Endometrium (tissue), 2 donors: ENCODE results near the gene GRM5.

Source experiments
- FAIRE-seq: peaks from 2 replicates; lab custom pipeline; 2012; peaks lifted over from hg19 to GRCh38; lab: Jason Lieb, UNC
- donor health status: control.
- donor health status: control.

GRM5 gene

DNA sequence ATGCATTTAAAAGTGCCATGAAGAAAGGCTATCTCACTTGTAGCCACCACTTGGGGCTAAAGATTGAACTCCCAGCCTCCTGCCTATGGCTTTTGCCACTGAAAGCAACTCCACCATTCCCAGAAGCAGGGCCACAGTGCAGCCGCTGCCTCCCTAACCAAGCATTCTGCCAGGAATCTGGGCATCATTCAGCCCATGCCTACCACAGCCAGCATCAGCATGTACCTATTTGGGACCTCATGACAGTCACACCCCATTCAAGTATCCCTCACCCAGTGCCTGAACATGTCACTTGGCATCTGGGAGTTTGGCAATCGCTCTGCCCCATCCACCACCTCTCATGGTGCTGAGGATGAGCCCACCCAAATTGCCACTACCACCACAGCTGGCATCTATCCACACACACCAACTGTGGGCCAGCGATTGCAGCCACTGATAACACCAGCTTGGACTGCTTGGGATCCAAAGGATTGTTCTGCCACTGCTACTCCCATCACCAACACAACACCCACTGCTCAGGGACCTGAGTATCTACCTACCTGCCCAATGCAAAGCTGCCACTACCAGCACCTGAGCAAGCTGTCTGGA, 234.4 kb downstream of the GRM5 start:
- no peak for FAIRE-seq

DNA sequence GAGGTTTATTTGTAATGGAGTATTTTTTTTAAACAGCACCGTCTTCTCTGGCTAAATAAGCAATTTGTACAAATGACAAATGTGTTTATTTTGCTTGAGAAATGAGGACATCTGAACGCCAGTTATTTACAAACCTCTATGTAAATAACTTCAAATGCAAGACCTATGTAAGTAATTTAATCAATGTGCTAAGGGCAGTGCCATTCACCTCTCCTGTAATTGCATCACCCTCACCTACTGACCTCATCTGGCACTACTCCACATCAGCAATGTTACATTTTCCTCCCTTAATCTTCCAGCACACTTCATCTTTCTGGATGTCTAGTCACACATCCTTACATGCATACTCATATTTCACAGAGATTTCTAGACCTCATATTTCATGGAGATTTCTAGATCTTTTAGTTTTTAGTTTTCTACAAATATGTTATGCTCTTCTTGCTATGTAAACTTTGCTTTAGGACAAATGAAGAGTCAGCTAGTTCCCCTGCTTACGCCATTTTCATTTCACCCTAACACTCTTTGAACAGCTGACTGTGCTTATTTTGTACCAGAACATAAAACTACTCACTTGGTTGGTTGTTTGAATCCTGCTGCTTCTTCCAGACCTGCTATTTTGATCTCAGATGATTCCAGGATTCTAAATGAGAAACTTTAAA, 238.6 kb downstream of the GRM5 start:
- FAIRE-seq = no peak

DNA sequence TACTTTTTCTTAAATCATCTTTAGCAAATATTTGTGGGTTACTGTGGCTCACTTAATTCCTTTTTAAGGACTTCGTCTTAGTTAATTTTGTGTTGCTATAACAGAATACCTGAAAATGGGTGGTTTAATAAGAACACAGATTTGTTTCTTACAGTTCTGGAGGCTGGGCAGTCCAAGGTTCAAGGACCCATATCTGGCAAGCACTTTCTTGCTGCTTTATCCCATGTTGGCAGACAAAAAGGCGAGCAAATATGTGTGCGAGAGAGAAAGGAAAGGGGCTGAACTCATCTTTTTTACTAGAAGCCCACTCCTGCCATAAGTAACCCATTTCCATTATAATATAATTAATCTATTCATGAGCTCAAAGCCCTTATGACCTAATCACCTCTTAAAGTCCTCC, 246.2 kb downstream of the GRM5 start:
- FAIRE-seq = no peak

DNA sequence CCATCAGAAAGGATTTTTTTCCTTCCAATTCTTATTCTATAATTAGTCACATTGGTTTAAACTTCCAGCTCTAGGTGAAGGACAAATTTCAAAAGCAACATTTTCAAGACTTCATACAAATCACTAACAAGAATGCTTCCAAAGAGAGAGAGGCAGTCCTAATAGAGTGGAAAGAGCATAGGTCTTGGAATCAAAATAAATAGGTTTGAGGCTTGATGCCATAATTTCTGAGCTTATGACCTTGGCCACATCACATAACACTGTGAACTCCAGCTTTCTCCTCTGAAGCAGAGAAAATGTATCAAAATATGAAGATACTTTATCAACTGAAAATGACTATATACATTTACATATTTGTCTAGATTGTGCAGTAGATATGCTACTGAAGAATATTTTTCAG, 246.8 kb downstream of the GRM5 start:
- FAIRE-seq = no peak

DNA sequence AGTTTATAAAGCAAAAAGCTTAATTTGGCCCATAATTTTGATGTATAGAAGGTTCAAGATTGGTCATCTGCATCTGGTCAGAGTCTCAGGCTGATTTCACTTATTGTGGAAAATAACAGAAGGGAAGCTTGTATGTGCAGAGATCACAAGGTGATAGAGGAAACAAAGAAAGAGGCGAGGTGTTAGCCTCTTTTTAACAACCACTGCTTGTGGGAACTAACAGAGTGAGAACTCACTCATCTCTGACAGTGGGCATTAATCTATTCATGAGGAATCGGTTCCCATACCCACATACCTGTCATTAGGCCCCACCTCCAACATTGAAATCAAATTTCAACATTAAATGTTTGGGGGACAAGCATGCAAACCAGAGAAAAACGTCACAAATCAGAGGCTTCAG, 250.3 kb downstream of the GRM5 start:
- no peak for FAIRE-seq

DNA sequence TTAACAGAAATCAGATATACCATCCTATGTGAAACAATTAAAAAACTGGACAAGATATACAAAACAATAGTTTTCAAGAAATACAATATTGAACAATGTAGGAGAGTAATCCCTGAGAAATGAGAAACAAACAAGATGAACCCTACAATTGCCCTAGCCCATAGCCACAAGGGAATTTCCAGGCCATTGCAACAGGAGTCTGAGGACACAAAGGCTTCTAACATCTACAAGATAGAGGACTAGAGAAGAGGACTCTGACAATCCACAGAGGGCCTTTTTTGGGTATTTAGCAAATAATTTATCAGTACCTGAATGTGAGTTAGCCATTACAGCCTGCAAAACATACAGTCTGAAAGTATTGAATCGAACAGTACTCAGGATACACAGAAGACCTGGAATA, 251.7 kb downstream of the GRM5 start:
- FAIRE-seq = no peak

DNA sequence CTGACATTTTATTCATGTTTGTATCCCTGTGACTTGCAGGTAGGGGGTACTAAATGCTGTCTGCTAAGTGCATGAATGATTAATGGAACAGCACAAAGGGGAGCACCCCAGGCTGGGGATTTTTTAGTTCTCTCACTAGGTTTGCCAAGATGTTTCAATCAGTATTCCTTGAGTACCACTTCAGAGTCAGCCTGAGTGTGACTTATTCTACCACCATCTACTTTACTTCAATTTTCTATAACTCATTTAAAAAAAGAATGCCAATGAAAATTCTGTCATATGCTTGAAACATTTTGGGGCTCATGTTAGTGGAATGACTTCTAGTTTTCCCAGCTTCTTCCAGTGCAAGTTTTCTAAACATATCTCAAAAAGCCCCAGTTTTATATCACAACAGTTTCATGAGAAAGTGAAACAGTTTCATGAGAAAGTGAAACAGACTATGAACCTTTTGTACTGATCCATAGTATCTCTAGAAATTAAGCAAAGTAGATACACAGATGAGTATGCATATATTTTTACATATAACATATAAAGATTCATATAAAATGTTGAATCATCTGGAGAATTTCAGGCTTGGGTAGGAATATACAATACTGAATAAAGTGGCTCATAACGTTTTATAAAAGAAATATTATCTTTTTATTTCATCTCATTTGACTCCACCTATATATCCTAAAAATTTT, 252.4 kb downstream of the GRM5 start:
- FAIRE-seq = no peak

DNA sequence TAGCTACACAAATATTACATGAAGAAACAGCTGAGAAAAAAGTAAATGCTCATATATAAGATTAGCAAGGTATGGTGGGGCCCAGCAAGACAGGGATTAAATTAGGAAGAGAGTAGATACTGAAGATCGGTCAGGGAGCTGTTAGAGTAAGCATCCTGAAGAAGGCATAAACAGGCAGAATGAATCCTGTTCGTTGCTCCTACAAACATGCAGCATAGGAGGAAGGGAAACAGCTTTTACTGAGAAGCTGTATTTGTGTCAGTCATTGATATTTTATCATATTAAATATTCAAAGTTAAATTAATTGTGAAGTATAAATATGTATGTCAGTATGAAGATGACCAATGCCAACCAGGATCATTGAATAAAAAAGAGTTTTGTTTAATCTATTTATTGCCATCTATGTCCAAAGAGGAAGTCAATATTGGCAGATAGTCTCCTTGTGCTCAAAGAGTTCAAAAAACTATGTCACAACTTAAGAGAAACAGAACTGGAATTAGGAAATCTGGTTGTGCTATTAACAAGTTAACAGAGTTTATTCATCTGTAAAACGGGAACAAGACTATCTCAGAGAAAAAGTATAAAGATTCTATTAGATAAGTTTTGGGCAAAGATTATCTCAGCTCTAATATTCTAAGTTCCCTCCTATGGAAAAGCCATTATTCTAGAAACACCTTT, 255.2 kb downstream of the GRM5 start:
- FAIRE-seq = no peak

DNA sequence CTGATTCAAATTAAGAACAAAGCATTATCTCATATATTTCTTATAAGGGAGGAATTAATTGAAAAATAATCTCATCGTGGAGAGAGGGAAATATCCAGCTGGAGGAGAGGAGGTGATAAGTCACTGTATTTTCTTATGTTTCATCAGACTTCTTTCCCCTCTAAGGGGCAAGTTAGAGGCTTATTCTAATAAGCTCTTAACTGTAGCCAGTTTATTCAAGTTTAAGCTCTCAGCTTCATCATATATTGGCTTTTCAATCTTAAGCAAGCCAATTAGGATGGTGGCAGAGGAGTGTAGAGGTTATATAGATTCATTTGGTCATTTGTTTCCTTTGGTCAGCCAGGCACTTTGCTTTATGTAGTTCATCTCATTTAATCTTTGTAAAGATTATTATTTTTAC, 256.7 kb downstream of the GRM5 start:
- no peak for FAIRE-seq

DNA sequence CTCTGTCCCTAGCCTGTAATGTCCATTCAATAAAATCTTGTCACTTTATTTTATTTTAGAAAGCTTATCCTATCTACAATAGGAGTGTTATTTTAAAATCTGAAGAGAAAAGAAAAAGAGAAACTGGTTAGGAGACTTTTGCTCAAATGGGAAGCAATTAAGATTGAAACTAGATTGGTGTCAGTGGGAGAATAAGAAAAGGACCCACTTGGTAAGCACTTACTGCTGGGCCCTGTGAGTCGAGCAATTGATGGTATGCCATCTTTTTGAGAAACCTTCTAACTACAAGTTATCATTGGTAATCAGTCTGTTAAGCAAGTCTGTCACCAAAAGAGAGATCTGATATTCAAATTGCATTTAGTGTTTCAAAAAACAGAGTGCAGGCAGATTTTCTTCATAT, 258.4 kb downstream of the GRM5 start:
- FAIRE-seq = no peak

DNA sequence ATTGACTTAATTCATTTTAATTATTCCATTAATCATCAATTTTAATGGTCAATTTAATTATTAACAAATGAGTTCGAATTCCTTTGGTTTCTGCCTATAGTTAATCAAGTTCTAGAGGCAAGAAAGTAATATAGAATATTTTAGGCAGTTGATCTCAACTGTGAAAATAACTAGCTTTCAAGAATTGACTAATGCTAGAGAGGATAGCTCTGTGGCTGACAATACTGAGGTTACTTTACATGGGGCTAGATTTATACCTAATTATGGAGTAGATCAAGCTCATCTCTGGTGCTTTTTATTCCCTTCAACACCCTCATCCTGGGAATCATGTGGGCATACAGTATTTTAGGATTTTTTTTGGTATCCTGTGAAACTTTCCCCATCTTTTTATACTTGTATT, 259.4 kb downstream of the GRM5 start:
- FAIRE-seq = no peak

DNA sequence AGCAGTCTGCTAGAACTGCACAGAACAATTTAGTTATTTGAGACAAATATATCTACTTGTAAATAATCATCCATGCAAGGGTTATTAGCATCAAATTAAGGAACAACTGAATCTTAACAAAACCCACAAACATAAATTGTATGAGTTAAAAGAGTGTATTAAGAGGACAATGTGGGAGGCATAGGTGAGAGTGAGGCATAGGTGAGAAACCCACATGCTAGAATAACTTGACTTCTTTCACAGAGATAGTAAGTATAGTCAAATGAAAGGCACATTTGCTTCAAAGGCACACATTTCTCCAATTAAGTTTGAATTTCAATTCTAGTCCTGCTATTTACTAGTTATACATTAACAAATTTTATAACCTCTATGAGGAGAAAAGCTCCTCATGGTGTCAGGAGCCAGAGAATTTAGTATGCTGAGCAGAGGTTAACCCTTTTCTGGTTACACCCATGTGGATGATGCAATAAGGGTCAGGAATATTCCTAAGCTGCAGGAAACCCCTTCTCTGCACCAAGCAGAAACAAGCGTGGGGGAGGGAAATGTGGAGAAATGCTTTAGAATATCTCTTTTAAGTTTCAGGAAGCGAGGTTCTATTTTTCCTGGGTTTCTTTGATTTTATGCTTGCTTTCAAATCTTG, 264.2 kb downstream of the GRM5 start:
- FAIRE-seq = no peak

DNA sequence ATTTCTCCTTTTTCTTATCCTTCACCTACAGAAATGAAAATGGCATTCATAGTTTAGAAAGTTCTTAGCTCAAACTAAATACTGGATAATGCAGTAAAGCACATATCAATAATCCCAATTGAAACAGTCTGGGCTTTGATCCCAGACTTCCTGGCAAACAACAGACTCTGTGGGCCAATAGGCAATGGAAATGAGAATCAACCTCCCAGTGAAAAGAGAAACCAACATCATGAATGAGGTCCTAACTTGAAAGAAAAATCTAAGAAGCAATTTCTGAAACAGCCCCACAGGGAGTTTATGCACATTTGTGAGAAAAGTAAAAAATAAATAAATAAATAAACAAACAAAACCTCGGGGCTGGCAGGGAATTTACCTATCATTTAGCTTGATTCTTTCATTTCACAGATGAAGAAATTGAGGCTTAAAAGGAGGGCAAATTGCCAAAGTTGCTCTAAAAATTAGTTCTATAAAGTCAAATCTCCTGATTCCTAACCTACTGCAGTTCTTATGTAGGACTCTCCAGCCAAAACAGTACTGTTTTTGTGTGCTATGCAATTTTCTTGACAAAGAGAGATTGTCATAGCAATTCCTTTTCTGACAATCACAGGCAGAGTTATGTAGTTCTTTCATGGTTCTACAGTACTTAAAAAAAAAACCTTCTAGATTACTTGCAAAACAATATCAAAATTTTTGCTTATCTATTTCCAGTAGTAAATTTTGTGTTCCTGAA, 265.8 kb downstream of the GRM5 start:
- FAIRE-seq = no peak

DNA sequence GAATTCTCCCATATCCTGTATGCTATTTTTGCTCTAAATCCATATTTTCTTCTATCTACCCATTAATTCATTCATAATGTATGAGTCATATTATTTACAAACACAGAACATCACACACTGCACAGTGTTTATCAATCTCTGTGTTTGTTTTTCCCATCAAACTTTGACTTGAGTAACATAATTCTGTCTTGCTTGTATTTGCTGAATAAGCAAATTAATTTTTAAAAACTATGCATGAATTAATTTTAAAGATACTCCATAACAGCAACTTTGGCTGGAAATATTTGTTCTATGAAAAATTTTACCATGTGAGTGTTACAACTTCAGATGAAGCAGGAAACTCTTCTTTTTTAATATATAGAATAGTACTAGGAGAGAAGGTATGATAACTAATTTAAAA, 275.6 kb downstream of the GRM5 start:
- FAIRE-seq = no peak

DNA sequence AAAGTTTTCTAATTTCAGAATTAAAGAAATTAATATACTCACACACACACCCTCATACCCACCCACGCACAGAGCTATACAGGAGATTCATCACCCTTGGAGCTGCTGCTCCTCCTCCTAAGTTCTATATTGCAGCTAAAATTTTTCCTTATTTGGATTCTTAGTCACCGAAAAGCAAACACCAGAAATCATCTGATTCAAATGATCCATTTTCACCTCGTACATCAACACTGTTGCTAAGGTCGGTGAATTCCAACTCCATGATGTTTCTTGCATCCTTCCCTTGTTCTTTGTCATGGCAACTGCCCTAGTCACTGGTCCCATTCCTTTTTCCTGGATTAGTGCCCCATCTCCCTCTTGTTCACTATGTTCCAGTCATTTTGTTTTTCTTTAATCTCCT, 286.2 kb downstream of the GRM5 start:
- no peak for FAIRE-seq

DNA sequence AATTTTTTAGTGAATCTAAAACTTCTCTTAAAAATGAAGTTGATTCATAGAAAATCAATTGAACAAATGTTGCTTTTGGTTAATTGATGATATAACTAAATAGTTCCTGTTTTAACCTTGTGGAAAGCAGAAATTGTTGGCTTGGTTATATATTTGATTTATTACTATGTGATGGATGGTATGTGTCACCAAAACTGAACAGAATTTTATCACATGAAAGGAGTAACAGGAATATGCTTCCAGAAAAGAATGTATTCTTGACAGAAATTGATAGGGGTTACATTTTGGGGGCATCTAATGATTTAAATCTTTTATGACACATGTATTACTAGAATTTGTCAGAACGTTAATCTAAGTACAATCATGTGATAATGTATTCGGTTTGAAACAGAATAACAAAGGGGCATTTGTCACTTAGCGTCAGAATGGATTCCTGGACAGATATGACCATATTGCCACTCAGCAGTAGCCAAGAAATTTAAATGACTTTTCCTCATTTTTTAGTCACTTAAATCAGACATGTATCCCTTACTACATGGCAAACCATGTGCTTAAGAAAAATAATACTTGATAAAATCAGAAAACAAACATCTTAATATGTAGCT, 295.2 kb downstream of the GRM5 start:
- FAIRE-seq = no peak

DNA sequence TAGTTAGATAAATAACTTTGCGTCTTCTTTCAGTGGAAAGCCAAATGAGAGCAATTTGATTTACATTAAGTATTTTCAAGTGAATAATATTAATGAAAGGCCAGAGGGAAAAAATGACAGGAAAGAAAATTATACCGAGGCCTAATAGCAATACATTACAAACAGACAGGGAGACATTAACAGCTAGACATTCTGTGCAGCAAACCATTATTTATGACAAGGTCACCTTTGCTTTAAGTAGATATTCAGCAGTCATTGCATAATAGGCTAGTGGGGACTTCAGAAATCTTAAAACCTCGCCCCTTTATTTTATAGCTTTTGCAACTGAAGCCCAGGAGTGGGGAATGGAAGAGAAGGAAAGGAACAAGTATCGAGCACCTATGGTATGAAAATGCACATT, 321.6 kb downstream of the GRM5 start:
- FAIRE-seq = no peak

DNA sequence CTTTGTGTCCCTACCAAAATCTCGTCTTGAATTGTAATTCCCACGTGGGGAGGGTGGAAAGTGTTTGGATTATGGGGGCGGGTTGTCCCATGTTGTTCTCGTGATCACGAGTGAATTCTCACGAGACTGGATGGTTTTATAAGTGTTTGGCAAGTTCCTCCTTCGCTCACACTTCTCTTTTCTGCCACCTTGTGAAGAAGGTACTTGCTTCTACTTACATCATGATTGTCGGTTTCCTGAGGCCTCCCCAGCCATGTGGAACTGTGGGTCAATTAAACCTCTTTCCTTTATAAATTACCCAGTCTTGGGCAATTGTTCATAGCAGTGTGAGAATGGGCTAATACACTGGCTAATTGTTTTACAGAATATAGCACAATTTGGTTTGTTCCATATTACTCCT, 326.3 kb downstream of the GRM5 start:
- FAIRE-seq = no peak

DNA sequence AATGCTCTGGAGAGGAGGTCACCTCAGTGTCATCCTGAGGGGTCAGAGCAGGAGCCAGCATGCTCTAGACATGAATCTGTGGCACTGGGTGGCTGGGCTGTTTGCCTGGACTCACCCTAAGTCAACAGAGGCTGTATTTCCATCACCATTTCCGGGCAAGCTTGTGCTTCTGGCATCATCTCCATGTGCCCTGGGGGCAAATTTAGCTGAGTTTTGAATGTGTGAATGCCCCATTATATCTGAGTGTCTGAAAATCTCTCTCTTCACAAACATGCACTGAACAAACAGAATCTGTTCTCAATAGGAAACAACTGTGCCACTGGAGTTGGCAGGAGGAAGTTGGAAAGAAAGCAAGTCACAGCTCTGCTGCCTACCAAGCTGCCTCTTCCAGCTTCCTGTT, 356.2 kb downstream of the GRM5 start:
- no peak for FAIRE-seq

DNA sequence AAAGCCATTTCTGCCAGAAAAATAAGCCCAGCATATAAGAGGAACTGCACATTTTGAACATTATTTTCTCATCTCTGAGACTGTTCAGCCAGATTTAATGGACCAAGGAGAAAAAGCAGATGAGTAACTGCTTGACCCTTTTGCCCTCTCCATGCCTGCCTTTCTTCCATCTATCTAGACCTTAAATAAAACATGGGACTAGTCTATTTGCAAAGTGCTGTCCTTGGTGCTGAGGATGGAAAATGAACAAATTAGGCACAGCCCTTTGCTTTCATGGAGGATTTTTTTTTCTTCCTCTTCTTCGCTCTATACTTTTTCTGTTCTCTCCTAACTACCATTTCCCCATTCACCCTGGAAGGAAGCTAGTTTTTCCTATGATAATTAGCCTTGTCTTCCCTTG, 361.3 kb downstream of the GRM5 start:
- FAIRE-seq = no peak

DNA sequence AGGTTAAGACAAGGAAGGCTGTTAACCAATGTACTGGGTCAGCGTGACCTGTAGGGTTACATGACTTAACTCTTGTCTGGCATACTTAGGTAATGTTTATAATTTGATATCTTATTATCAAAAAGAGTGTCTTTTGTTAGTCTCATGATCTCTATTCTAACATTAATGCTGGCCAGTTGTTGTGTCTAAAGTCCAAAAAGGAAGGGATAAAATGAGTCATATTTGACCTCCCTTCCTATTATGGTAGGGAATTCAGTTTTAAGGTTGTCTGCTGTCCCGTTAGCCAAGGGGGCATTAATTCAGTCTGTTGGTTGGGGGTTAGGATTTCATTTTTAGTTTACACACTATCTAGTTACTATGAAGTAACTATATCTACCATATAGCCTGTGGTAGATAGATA, 364.0 kb downstream of the GRM5 start:
- no peak for FAIRE-seq

DNA sequence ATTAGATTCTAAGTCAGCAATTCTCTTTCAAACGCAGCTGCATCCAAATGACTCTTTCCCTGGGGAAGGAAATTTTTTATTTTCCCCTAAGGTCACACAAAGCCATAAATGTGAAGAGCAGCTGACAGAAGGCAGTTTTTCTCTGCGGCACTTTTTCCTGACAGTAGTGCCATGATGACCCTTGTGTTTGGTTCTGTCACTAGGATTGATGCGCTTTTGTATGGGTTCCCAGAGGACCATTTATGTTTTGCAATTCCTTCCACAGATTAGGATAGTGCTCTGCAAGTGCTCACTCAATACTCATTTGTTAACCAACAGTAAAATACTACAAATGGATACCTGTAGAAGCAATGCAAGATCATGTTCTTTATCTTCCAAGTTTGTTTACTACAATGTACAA, 368.6 kb downstream of the GRM5 start:
- no peak for FAIRE-seq
